Glutamatergic neuron (in vitro differentiated cells): ENCODE data around the gene SCGB1C2. TPM values are rescaled to one million over a fixed set of nuclear protein-coding genes. Genes with fewer than 3 reads are reported as not detected.
"Not testable (repeated sequence)": the region's sequence is repeated elsewhere in the genome, so short reads cannot be mapped to it uniquely, and the experiment has no call there.

Experiments used
- DNase-seq: peaks from one replicate; pipeline ENCODE4 v3.0.0; 2022
- H3K27ac Mint-ChIP-seq: one replicate; pipeline ENCODE4 v1.8.0; 2020; ENCODE audit warnings: mild to moderate bottlenecking, mixed read lengths, inconsistent platforms; ENCODE audit not compliant: unreplicated experiment
- H3K27me3 Mint-ChIP-seq: one replicate; pipeline ENCODE4 v1.8.0; 2020; ENCODE audit warnings: mild to moderate bottlenecking, moderate library complexity, mixed read lengths, inconsistent platforms; ENCODE audit not compliant: unreplicated experiment
- H3K36me3 Mint-ChIP-seq: one replicate; pipeline ENCODE4 v1.8.0; 2020; ENCODE audit warnings: mild to moderate bottlenecking, mixed read lengths, inconsistent platforms; ENCODE audit not compliant: unreplicated experiment
- H3K4me1 Mint-ChIP-seq: one replicate; pipeline ENCODE4 v1.8.0; 2020; ENCODE audit warnings: mild to moderate bottlenecking, low read depth, mixed read lengths, inconsistent platforms; ENCODE audit not compliant: unreplicated experiment
- H3K4me3 Mint-ChIP-seq: one replicate; pipeline ENCODE4 v1.8.0; 2020; ENCODE audit warnings: mild to moderate bottlenecking, mixed read lengths, inconsistent platforms; ENCODE audit not compliant: unreplicated experiment
- H3K9me3 Mint-ChIP-seq: one replicate; pipeline ENCODE4 v1.8.0; 2020; ENCODE audit warnings: mild to moderate bottlenecking, moderate library complexity, mixed read lengths, inconsistent platforms; ENCODE audit not compliant: unreplicated experiment
- CTCF ChIP-seq: fragments of 200-600 bp; sonication (generic); IDR thresholded peaks from one replicate; pipeline ENCODE4 v1.5.0; 2021; ENCODE audit not compliant: partially characterized antibody, unreplicated experiment
- total RNA-seq: library from RNA; stranded (reverse); fragmentation: NEBNext Ultra II Directional; extraction: Animal tissue kit (Norgen Biotek cat#: 25700); gene quantifications from one replicate; pipeline ENCODE4 v1.2.1, GENCODE V29; 2021; ENCODE audit not compliant: unreplicated experiment

The SCGB1C2 gene
- total RNA-seq, 1 donor from 2014 or later = not detected

DNA sequence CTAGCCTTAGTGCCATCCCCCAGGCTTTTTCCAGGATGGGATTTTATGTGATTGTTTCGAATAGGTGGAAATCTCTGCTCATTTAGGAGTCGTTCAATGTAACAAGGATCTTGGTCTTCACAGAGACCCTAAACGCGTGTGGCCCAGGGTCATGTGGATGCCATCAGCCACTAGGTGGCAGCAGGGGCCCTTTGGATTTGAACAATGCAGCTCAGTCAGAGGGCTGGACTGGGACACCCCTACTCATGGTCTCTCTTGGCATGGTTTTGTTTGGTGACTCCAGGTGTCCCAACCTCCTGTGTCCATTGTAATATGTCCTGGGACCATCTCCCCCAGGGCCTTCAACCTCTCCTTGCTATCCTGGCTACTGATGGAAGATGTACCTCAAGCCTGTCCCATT, 838 bp upstream of the SCGB1C2 start:
- H3K4me3 Mint-ChIP-seq, H3K27ac Mint-ChIP-seq, H3K4me1 Mint-ChIP-seq, H3K27me3 Mint-ChIP-seq, H3K36me3 Mint-ChIP-seq, H3K9me3 Mint-ChIP-seq: not testable (repeated sequence)
- peak; percentile 89 for DNase-seq
- peak; percentile 44 for TF ChIP-seq CTCF

- not testable (repeated sequence) for H3K27ac Mint-ChIP-seq
- DNase-seq = peak; percentile 5
These were observed 2.2 kb downstream of the SCGB1C2 start for GRCh38 chr17:139401-140205.

DNA sequence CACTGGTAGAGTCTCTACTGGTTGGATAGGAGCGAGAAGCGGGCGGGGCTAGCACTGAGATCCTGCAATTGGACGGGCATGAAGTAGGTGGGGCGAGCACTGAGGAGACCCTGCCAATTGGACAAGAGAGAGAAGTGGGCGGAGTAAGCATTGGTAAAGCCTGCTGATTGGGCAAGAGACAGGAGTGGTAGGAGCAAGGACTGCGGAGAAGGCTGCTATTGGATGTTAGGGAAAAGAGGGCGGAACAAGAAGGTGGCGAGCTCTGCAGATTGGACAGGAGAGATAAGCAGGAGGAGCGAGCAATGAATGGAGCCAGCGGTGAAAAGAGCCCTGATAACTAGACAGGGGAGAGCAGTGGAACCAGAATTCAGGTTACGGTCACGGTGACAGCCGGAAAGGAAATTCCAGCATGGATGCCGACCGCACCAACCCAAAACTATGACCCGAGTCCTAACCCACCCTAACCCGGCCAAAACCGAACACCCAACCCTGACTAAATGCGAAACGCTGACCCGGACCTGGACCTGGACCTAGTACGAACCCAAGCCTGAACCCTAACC, 4.8 kb downstream of the SCGB1C2 start:
- Mint-ChIP-seq H3K27me3 (peaks cover 7% of the 10 kb centered on the region), H3K4me3 (no peak overlapping the region), H3K9me3 (peaks cover 4% of the 10 kb centered on the region), H3K4me1 (no peaks in the 10 kb centered on the region), H3K27ac (no peak overlapping the region), H3K36me3 (no peaks in the 10 kb centered on the region)
- no peak for TF ChIP-seq CTCF
- peak; percentile 40 for DNase-seq

More at GRCh38 chr17:139401-140205, 2.2 kb downstream of the SCGB1C2 start:
- H3K9me3 Mint-ChIP-seq, H3K36me3 Mint-ChIP-seq, H3K27me3 Mint-ChIP-seq, H3K4me1 Mint-ChIP-seq, H3K4me3 Mint-ChIP-seq: not testable (repeated sequence)

- Mint-ChIP-seq H3K9me3 (peaks cover 4% of the 10 kb centered on the region), H3K4me3 (no peak overlapping the region), H3K27ac (no peak overlapping the region), H3K27me3 (peaks cover 7% of the 10 kb centered on the region), H3K36me3 (no peaks in the 10 kb centered on the region), H3K4me1 (no peaks in the 10 kb centered on the region)
- DNase-seq = peak; percentile 8
- no peak for TF ChIP-seq CTCF
These were observed 5.8 kb downstream of the SCGB1C2 start for GRCh38 chr17:142876-143784.

DNA sequence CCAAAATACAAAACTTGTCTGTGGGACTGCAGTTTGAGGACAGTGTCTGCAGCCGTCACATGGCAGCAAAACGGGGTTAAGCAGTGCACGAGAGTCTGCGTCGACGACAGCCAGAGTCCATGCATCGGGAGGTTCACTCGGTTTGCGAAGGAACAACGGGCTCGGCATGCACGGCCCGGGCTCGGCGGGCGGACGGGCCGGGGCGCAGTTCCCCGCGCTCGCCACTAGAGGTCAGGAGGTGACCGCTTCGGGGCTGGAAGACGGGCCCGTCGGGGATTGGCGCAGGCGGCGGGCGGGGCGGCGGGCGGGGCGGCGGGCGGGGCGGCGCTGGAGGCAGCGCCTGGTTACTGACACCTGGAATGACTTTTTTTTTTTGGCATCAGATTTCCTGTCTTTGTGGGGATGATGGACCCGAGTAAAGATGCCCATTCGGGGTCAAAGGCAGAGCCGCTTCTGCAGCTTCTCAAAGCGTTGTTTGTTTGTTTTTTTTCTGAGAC, 6.5 kb downstream of the SCGB1C2 start:
- H3K9me3 Mint-ChIP-seq = peaks cover 4% of the 10 kb centered on the region
- peak; percentile 95 for DNase-seq
- H3K4me3 Mint-ChIP-seq = no peak overlapping the region
- no peaks in the 10 kb centered on the region for H3K36me3 Mint-ChIP-seq
- TF ChIP-seq CTCF = peak; percentile 97
- peaks cover 7% of the 10 kb centered on the region for H3K27me3 Mint-ChIP-seq
- H3K27ac Mint-ChIP-seq = no peak overlapping the region
- no peaks in the 10 kb centered on the region for H3K4me1 Mint-ChIP-seq
